Effector CD4-positive, alpha-beta T cell (primary cell): ENCODE measurements around the gene LRRC45.
A peak's percentile ranks its signal among the peaks of the same experiment; 100 is the strongest.

Source experiments
- DNase-seq: peaks from one replicate; pipeline ENCODE4 v3.0.0-alpha.2; 2020

The LRRC45 gene

GRCh38 chr17:82020572-82021106 is 2.5 kb upstream of the LRRC45 start:
- DNase-seq, result no peak

- peak; percentile 41 for DNase-seq
Observed at GRCh38 chr17:82021107-82021899, 1.8 kb upstream of the LRRC45 start.

GRCh38 chr17:82021900-82022309 is 1.2 kb upstream of the LRRC45 start:
- no peak for DNase-seq

- no peak for DNase-seq
Observed at GRCh38 chr17:82022310-82022980, 660 bp upstream of the LRRC45 start, which contains the start of gene CENPX. Gene CENPX, minus strand, starts transcription at chr17:82022878. Its CDS starts 17 bp downstream, at chr17:82022861.

GRCh38 chr17:82023447-82024241 is 539 bp downstream of the LRRC45 start:
- no peak for DNase-seq

GRCh38 chr17:82024859-82025258 is 1.8 kb downstream of the LRRC45 start:
- no peak for DNase-seq

- no peak for DNase-seq
Observed at GRCh38 chr17:82025401-82026107, 2.4 kb downstream of the LRRC45 start.

GRCh38 chr17:82028246-82028645 is 5.1 kb downstream of the LRRC45 start:
- DNase-seq, result no peak

GRCh38 chr17:82028966-82029365 is 5.9 kb downstream of the LRRC45 start:
- DNase-seq, result no peak

GRCh38 chr17:82029391-82029790 is 6.3 kb downstream of the LRRC45 start:
- no peak for DNase-seq

- DNase-seq, result no peak
Observed at GRCh38 chr17:82029990-82030469, 6.9 kb downstream of the LRRC45 start.

GRCh38 chr17:82030470-82031302 is 7.6 kb downstream of the LRRC45 start:
- peak; percentile 75 for DNase-seq

- DNase-seq, result no peak
Observed at GRCh38 chr17:82031303-82031884, 8.3 kb downstream of the LRRC45 start, which contains the start of gene RAC3. Gene RAC3, plus strand, starts transcription at chr17:82031678. Its CDS starts 84 bp downstream, at chr17:82031762.

- DNase-seq, result no peak
Observed at GRCh38 chr17:82031885-82032627, 9.0 kb downstream of the LRRC45 start.

- DNase-seq, result no peak
Observed at GRCh38 chr17:82033359-82034085, 10.4 kb downstream of the LRRC45 start.

GRCh38 chr17:82034371-82035011 is 11.4 kb downstream of the LRRC45 start:
- no peak for DNase-seq

GRCh38 chr17:82035488-82035887 is 12.4 kb downstream of the LRRC45 start:
- no peak for DNase-seq

- no peak for DNase-seq
Observed at GRCh38 chr17:82035956-82036633, 13.0 kb downstream of the LRRC45 start.
